ENCODE measurements around the gene PHKB. TPM values are rescaled to one million over a fixed set of nuclear protein-coding genes. Genes with fewer than 3 reads are reported as not detected.
A peak's percentile ranks its signal among the peaks of the same experiment; 100 is the strongest.
"Not testable (repeated sequence)": the region's sequence is repeated elsewhere in the genome, so short reads cannot be mapped to it uniquely, and the experiment has no call there.

Gene PHKB
- total RNA-seq, 3 donors from 2014 or later: 12.7 to 17.2 (median 13.0) TPM

GRCh38 chr16:47551767-47552166, 90.6 kb downstream of the PHKB start:
- not testable (repeated sequence) for ATAC-seq; H3K4me3 Mint-ChIP-seq; H3K4me1 Mint-ChIP-seq (ENCODE audit: low read depth); DNase-seq; H3K27me3 Mint-ChIP-seq (ENCODE audit: low read depth)
- peaks cover 79% of the 10 kb centered on the region for H3K36me3 Mint-ChIP-seq (ENCODE audit: insufficient read depth)
- H3K9me3 Mint-ChIP-seq: peaks cover 26% of the 10 kb centered on the region

GRCh38 chr16:47553853-47554564, 92.9 kb downstream of the PHKB start:
- Mint-ChIP-seq H3K9me3 (peaks cover 26% of the 10 kb centered on the region), H3K36me3 (ENCODE audit: insufficient read depth) (peaks cover 69% of the 10 kb centered on the region), H3K4me3 (no peak overlapping the region), H3K4me1 (ENCODE audit: low read depth) (no peaks in the 10 kb centered on the region), H3K27me3 (ENCODE audit: low read depth) (no peaks in the 10 kb centered on the region)
- no peak for DNase-seq
- no peak for ATAC-seq

- ATAC-seq; DNase-seq; H3K27me3 Mint-ChIP-seq (ENCODE audit: low read depth); H3K4me1 Mint-ChIP-seq (ENCODE audit: low read depth); H3K4me3 Mint-ChIP-seq: not testable (repeated sequence)
- peaks cover 26% of the 10 kb centered on the region for H3K9me3 Mint-ChIP-seq
- peaks cover 64% of the 10 kb centered on the region for H3K36me3 Mint-ChIP-seq (ENCODE audit: insufficient read depth)
Measured at GRCh38 chr16:47554587-47554986, 93.5 kb downstream of the PHKB start.

GRCh38 chr16:47561286-47561685, 100.2 kb downstream of the PHKB start:
- Mint-ChIP-seq H3K4me3 (no peak overlapping the region), H3K27me3 (ENCODE audit: low read depth) (no peaks in the 10 kb centered on the region), H3K36me3 (ENCODE audit: insufficient read depth) (peaks cover 46% of the 10 kb centered on the region), H3K4me1 (ENCODE audit: low read depth) (peaks cover 22% of the 10 kb centered on the region), H3K9me3 (peaks cover 9% of the 10 kb centered on the region)
- DNase-seq (no peak), ATAC-seq (no peak)

GRCh38 chr16:47562366-47562765, 101.2 kb downstream of the PHKB start:
- peaks cover 48% of the 10 kb centered on the region for H3K36me3 Mint-ChIP-seq (ENCODE audit: insufficient read depth)
- H3K9me3 Mint-ChIP-seq: peaks cover 15% of the 10 kb centered on the region
- no peak for ATAC-seq
- DNase-seq: no peak
- peaks cover 32% of the 10 kb centered on the region for H3K4me1 Mint-ChIP-seq (ENCODE audit: low read depth)
- no peaks in the 10 kb centered on the region for H3K27me3 Mint-ChIP-seq (ENCODE audit: low read depth)
- no peak overlapping the region for H3K4me3 Mint-ChIP-seq

- H3K4me1 Mint-ChIP-seq (ENCODE audit: low read depth): peaks cover 60% of the 10 kb centered on the region
- H3K9me3 Mint-ChIP-seq: peaks cover 15% of the 10 kb centered on the region
- peak overlapping the region; percentile 58 for H3K4me3 Mint-ChIP-seq
- H3K27me3 Mint-ChIP-seq (ENCODE audit: low read depth): no peaks in the 10 kb centered on the region
- no peak for DNase-seq
- no peak for ATAC-seq
- H3K36me3 Mint-ChIP-seq (ENCODE audit: insufficient read depth): peaks cover 46% of the 10 kb centered on the region
Measured at GRCh38 chr16:47565454-47565853, 104.3 kb downstream of the PHKB start.

- H3K36me3 Mint-ChIP-seq (ENCODE audit: insufficient read depth): peaks cover 39% of the 10 kb centered on the region
- no peaks in the 10 kb centered on the region for H3K27me3 Mint-ChIP-seq (ENCODE audit: low read depth)
- no peak overlapping the region for H3K4me3 Mint-ChIP-seq
- no peak for ATAC-seq
- no peak for DNase-seq
- peaks cover 66% of the 10 kb centered on the region for H3K4me1 Mint-ChIP-seq (ENCODE audit: low read depth)
- peaks cover 15% of the 10 kb centered on the region for H3K9me3 Mint-ChIP-seq
Measured at GRCh38 chr16:47567321-47567720, 106.2 kb downstream of the PHKB start.

- H3K27me3 Mint-ChIP-seq (ENCODE audit: low read depth): no peaks in the 10 kb centered on the region
- DNase-seq: no peak
- peaks cover 37% of the 10 kb centered on the region for H3K36me3 Mint-ChIP-seq (ENCODE audit: insufficient read depth)
- peaks cover 15% of the 10 kb centered on the region for H3K9me3 Mint-ChIP-seq
- H3K4me1 Mint-ChIP-seq (ENCODE audit: low read depth): peaks cover 75% of the 10 kb centered on the region
- peak in 1 of 2 donors; percentile 58 for ATAC-seq
- H3K4me3 Mint-ChIP-seq: peak overlapping the region; percentile 38
Measured at GRCh38 chr16:47568351-47568750, 107.2 kb downstream of the PHKB start.

GRCh38 chr16:47571049-47571448, 109.9 kb downstream of the PHKB start:
- Mint-ChIP-seq H3K4me3 (no peak overlapping the region), H3K27me3 (ENCODE audit: low read depth) (no peaks in the 10 kb centered on the region), H3K9me3 (peaks cover 9% of the 10 kb centered on the region), H3K4me1 (ENCODE audit: low read depth) (peaks cover 79% of the 10 kb centered on the region), H3K36me3 (ENCODE audit: insufficient read depth) (peaks cover 25% of the 10 kb centered on the region)
- ATAC-seq: no peak
- no peak for DNase-seq

GRCh38 chr16:47571711-47572110, 110.6 kb downstream of the PHKB start:
- Mint-ChIP-seq H3K9me3 (peaks cover 6% of the 10 kb centered on the region), H3K27me3 (ENCODE audit: low read depth) (no peaks in the 10 kb centered on the region), H3K36me3 (ENCODE audit: insufficient read depth) (peaks cover 22% of the 10 kb centered on the region), H3K4me3 (no peak overlapping the region), H3K4me1 (ENCODE audit: low read depth) (peaks cover 77% of the 10 kb centered on the region)
- ATAC-seq (no peak), DNase-seq (no peak)

- Mint-ChIP-seq H3K4me3 (no peak overlapping the region), H3K27me3 (ENCODE audit: low read depth) (no peaks in the 10 kb centered on the region), H3K9me3 (no peaks in the 10 kb centered on the region), H3K4me1 (ENCODE audit: low read depth) (peaks cover 64% of the 10 kb centered on the region), H3K36me3 (ENCODE audit: insufficient read depth) (peaks cover 19% of the 10 kb centered on the region)
- ATAC-seq (peak; percentile 82 to 89), DNase-seq (no peak)
Measured at GRCh38 chr16:47574091-47575054, 113.2 kb downstream of the PHKB start.

- Mint-ChIP-seq H3K36me3 (ENCODE audit: insufficient read depth) (peaks cover 15% of the 10 kb centered on the region), H3K9me3 (no peaks in the 10 kb centered on the region), H3K27me3 (ENCODE audit: low read depth) (no peaks in the 10 kb centered on the region), H3K4me1 (ENCODE audit: low read depth) (peaks cover 51% of the 10 kb centered on the region), H3K4me3 (no peak overlapping the region)
- ATAC-seq (no peak), DNase-seq (no peak)
Measured at GRCh38 chr16:47577029-47577428, 115.9 kb downstream of the PHKB start.

GRCh38 chr16:47578033-47578432, 116.9 kb downstream of the PHKB start:
- Mint-ChIP-seq H3K4me1 (ENCODE audit: low read depth) (peaks cover 42% of the 10 kb centered on the region), H3K27me3 (ENCODE audit: low read depth) (no peaks in the 10 kb centered on the region), H3K4me3 (no peak overlapping the region), H3K36me3 (ENCODE audit: insufficient read depth) (peaks cover 10% of the 10 kb centered on the region), H3K9me3 (no peaks in the 10 kb centered on the region)
- DNase-seq (no peak), ATAC-seq (no peak)

- H3K36me3 Mint-ChIP-seq (ENCODE audit: insufficient read depth): peaks cover 10% of the 10 kb centered on the region
- no peak overlapping the region for H3K4me3 Mint-ChIP-seq
- no peak for DNase-seq
- peak in 1 of 2 donors; percentile 28 for ATAC-seq
- H3K4me1 Mint-ChIP-seq (ENCODE audit: low read depth): peaks cover 37% of the 10 kb centered on the region
- no peaks in the 10 kb centered on the region for H3K9me3 Mint-ChIP-seq
- H3K27me3 Mint-ChIP-seq (ENCODE audit: low read depth): no peaks in the 10 kb centered on the region
Measured at GRCh38 chr16:47578573-47578972, 117.4 kb downstream of the PHKB start.

All from activated T-cell treated with anti-CD3 and anti-CD28 coated beads, Interleukin-2, amount 50 U/mL, for 4 hours (primary cell).